Suppressor macrophage treated with lipopolysaccharide for 4 hours (primary cell): ENCODE data around the gene DLK1.

Source experiments
- DNase-seq: peaks from one replicate; pipeline ENCODE4 v3.0.0-alpha.2; 2020

Gene DLK1

GRCh38 chr14:100694579-100695422, 31.9 kb upstream of the DLK1 start:
- no peak for DNase-seq

DNA sequence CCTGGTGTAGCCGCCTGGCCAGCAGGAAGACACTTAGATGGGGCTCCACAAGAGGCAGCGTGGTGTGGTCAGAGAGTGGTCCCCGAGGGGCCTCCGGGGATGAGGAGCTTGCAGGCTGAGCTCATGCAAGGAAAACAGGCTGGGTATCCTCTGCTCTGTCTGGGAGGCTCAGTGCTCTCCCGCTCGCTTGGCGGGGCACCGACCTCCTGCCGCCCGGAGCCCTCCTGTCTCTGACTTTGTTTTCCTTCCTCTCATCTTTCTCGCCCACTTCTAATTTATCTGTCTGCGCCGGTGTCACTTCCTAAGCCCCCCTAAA, 31.3 kb upstream of the DLK1 start:
- DNase-seq = no peak

GRCh38 chr14:100696008-100696407, 30.7 kb upstream of the DLK1 start:
- no peak for DNase-seq

GRCh38 chr14:100696590-100696989, 30.1 kb upstream of the DLK1 start:
- no peak for DNase-seq

DNA sequence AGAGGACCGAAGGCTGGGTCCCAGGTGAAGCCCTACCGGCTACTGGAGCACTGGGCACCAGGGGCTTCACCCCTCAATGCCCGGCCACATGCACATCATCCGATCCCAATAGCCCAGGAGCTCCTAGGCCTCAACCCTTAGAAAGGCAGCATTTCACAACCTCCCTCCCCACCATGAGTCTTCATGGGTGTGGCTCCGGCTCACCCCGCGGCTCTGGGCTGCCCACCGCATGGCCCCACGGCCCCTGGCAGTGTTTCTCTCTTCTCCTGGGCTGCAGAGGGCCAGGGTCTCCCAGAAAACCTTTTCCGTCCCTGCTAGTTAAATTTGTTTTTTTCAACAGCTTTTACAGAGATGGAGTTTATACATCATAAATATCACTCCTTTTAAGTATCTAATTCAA, 28.6 kb upstream of the DLK1 start:
- no peak for DNase-seq

- DNase-seq = no peak
Measured at GRCh38 chr14:100698666-100699448, 27.8 kb upstream of the DLK1 start.

DNA sequence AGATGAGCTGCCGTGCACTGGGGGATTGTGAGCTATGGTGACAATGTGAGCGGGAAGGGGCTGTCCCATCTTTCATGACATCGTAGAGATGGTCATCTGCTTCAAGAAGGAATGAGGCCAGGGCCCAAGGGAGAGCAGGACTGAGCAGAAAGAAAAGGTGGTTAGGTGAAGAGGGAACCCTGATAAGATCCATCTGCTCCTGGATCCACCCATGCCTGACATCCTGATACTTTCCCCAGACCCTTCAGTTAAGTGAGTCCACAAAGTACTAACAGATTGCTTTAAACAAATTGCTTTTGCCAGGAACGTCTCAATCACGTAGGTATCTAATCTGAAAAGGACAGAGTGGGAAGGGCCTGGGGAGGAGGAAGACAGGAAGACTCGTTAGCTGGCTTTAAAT, 25.4 kb upstream of the DLK1 start:
- no peak for DNase-seq

DNA sequence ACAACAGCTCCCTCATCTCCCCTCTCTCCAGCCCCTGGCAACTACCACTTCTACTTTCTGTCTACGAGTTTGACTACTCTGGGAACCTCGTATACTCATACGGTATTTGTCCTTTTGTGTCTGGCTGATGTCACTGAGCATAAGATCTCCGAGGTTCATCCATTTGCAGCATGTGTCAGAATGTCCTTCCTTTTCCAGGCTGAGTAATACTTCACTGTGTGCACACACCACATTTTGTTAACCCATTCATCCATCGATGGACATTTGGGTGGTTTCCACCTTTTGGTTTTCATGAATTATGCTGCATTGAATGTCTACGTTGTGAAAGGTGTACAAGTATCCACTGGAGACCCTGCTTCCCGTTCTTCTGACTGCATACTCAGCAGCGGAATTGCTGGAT, 24.1 kb upstream of the DLK1 start:
- no peak for DNase-seq

DNA sequence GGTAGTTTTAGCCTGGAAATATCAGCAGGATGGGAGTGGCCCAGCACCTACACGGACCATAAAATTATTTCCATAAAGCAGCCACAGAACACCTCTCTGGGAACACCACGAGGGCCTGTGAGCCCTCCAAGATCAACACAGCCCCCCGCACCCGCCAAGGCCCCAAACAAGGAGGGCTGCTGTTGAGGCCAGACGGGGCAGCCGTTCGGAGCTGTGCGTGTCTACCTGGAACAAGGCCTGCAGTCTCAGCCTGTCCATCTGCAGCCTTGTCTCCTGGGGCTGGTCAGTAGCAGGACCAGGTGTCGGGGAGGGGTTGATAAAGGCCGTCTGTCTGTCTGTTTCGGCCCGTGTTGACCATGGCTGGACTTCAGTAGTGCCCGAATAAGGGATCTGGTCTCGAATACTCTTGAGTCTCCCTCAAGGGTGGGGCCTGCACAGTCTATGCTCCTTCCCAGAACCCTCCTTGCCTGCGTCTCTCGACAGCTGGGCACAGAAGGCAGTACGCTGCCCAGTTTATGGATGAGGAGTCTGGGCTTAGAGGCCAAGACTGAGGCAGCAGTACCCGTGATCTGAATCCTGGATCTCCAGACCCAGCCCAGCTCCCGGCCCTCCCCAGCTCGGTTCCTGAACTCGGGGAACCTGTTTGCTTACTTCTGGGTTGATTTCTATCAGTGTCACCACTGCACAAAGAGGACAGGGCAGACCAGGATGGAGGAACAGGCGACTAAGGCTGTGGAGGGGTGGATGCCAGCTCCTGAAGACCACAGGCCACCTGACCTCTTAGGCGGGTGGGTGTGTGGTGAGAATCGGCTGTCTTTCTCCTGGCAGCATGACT, 23.1 kb upstream of the DLK1 start:
- no peak for DNase-seq

DNA sequence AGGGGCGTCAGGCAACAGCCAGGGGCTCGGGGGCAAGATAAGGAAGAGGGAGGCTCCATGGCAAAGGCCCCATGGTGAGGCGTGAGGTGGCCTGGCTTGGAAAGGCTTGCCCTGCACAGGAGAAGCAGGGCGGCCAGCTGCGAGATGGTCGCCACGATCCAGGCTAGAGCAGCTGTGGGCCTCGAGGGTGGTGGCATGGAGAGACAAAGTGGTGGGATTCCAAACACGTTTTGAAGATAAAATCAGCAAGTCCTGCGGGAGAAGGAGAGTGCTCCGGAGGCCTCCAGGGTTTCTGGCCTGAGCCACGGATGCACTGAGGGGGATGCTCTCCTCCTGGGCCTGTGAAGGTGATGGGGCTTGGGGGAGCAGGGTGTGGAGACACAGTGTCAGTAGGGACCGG, 20.5 kb upstream of the DLK1 start:
- no peak for DNase-seq

GRCh38 chr14:100706860-100707259, 19.8 kb upstream of the DLK1 start:
- DNase-seq = no peak

DNA sequence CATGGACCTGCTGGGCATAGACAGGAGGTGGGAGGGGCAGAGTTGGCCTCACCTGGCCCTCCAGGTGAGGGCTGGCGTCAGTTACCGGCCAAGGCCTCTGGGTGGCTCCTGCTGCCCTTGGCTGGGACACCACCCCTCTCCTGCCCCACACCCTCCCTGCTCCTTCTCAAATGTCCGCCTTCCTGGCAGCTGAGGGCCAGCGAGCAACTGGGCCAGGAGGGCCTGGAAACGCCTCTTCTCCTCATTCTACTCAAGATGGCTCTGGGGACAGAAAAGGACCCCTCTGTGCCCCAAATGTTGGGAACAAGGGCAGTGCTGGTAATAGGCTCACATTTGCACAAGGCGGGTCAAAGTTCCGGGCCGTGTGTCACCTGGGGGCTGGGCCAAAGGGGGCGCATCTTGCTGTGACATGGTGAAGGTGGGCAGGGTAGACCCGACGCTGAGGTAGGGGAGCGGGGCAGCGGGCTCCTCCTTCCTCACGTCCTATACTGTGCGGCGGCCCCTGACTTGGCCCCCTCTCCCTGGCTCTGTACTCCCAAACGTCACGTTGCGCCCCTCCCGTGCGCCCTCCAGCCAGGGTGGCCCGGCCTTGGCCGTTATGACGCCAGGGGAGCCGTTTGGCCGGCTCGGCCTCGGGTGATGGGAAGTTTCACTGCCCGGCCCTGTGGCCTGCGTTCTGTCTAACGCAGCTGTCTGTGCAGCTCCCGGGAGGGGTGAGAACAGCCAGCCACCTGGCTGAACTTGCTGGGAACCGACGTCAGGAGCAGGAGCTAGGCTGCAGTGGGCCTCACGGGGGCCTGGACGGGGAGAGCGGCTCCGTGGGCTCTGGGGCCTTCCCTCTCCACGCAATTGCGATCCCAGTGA, 18.0 kb upstream of the DLK1 start:
- DNase-seq = no peak

DNA sequence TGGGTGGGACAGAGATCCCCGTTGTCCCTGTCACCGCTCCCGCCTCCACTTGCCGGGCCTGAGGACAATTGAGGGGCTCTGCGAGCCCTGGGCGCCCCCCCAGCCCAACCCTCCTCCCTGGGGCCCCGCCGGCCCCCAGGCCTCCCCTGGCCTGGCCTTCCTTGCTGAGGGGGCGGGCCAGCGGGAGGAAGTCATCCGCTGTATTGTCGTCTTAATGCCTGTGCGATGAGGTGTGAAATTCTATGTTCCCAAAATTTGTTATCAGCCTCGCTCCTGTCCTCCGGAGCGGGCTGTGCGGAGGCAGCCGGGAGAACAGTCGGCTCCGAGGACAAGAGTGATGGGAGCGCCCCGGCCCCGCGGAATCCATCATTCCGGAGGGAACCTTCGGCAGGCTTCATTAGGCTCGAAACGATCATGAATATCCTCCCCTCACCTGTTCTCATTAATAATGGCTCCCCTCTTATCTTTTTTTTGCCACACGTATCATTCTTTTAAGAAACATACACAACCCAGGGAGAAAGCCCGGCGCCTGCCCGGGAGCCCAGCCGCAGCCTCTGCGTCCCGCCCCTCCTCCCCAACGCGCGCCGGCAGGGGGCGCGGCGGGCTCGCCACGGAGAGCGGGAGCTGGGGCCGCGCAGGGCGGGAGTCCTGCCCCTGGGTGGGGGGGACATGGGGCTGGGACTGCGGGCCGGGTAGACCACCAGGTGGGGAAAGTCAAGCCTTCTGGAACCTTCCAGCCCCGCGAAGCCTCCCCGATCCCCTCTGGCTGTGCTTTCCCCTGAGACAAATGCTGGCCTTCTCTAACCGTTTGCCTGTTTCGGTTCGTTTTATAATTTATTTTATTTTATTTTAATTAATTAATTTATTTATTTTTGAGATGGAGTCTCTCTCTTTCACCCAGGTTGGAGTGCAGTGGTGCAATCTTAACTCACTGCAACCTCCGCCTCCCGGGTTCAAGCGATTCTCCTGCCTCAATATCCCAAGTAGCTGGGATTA, 17.1 kb upstream of the DLK1 start:
- peak; percentile 63 for DNase-seq

DNA sequence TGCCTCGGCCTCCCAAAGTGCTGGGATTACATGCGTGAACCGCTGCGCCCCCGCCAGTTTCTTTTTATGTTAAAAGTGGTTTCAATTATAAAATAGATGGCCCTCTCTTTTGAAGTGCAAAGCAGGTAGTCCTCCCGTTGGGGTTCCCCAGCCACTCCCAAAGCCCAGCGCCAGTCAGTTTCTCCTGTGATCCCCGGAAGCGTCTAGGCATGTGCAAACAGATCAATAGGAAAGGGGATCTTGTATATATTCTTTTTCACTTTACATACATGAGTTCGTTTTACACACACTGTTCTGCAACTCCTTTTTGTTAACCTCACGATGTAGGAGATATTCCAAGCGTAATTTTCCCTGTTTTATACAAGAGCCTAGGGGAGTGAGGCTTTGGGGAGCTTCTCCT, 16.3 kb upstream of the DLK1 start:
- no peak for DNase-seq

DNA sequence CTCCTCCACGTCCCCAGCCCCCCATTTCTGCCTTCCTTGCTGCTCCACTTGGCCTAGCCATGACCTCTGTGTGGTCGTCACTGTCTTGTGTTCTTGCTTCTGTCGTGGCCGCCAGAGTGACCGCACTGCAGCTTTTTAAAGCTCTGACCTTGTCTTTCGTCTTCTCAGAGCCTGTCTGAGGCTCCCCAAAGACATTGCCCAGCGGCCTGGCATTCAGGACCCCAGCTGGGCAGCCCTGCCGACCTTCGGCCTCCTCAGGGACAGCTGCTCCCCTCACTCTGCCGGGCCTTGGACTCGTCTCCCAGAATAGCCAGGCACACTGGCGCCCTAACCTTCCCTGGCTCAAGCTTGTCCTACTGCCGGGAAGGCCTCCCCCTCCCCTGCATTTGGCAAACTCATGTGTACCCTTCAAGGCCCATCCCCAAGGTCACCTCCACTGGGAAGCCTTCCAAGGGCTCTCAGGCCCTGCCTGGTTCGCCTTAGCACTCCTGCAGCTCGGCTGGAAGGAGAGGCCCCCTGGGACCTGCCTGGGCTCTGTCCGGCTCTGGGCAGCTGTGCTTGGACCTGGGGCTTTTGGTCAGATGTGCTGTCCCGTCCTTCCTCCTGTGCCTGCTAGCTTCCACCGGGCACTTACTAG, 15.7 kb upstream of the DLK1 start:
- no peak for DNase-seq

DNA sequence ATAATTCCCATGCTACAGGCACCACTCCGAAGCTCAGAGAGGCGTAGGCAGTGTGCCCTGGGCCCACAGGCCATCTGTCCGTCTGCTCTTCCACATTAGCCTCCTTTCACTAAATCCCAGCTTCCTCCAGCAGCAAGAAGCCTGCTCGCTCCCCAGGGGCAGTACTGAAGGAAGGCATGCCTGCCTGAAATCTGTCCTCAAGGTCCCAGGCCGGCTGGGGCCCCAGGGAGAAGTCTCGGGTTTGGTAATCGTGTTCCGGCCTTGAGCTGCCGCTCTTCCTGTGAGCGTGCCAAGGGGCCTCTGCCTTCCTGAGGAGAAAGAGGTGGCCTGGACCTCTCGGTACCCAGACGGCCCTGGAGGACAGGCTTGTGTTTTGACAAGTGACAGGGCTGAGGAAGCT, 15.2 kb upstream of the DLK1 start:
- DNase-seq = peak; percentile 11

DNA sequence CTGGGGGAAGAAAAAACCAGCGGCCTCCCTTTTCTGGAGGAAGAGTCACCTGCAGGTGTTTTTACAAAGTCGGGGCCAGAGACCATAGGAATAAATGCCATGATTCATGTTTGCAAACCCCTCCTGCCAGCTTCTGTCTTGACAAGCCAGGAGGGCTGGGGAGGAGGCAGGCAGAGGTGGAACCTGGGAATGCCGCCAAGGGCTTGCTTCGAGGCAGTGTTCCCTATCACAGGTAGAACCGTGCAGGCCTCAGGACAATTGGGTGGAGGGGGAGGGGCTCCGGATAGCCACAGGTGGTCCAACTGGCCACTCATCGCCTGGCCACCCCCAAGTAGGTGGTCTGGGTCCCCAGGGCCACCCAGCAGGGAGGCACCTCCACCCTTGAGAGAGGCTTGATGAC, 14.2 kb upstream of the DLK1 start:
- no peak for DNase-seq

GRCh38 chr14:100713705-100714104, 13.0 kb upstream of the DLK1 start:
- DNase-seq = no peak

GRCh38 chr14:100714258-100714892, 12.3 kb upstream of the DLK1 start:
- peak; percentile 3 for DNase-seq

GRCh38 chr14:100715332-100715731, 11.4 kb upstream of the DLK1 start:
- no peak for DNase-seq
